Endothelial cell of umbilical vein (primary cell): ENCODE measurements around the gene SUPT3H.

ENCODE experiments used
- CTCF ChIP-seq, 2 donors: IDR thresholded peaks; 1 replicate in 1 of 2; 2 replicates in 1 of 2; pipeline ENCODE4 v1.5.1; 2011; ENCODE audit warnings: low read length in 2 of 2, mild to moderate bottlenecking in 2 of 2, moderate library complexity in 2 of 2, control low read depth in 1 of 2, inconsistent platforms in 1 of 2, low read depth in 1 of 2; ENCODE audit not compliant: insufficient read depth in 1 of 2; ENCODE audit errors: extremely low read depth in 1 of 2
- EZH2 ChIP-seq: IDR thresholded peaks from 2 replicates; pipeline ENCODE4 v1.6.1; 2012; ENCODE audit warnings: borderline replicate concordance, low read depth, mild to moderate bottlenecking, moderate library complexity, low read length, inconsistent platforms; ENCODE audit not compliant: severe bottlenecking
- JUN ChIP-seq: IDR thresholded peaks from 2 replicates; pipeline ENCODE4 v1.6.1; 2011; ENCODE audit warnings: borderline replicate concordance, low read depth; ENCODE audit not compliant: insufficient read length, insufficient read depth
- MYC ChIP-seq: IDR thresholded peaks from one replicate; pipeline ENCODE4 v1.6.1; 2011; ENCODE audit warnings: mild to moderate bottlenecking, low read depth, low read length
- POLR2A ChIP-seq: IDR thresholded peaks from 2 replicates; pipeline ENCODE4 v1.6.1; 2012; ENCODE audit warnings: low read depth, mild to moderate bottlenecking, control low read depth, low read length
- POLR2AphosphoS5 ChIP-seq: IDR thresholded peaks from 2 replicates; pipeline ENCODE4 v1.6.1; 2012; ENCODE audit warnings: low read depth, mild to moderate bottlenecking, control low read depth, low read length, moderate library complexity; ENCODE audit not compliant: insufficient read depth

- TF ChIP-seq JUN (no peak), POLR2AphosphoS5 (no peak), POLR2A (no peak), EZH2 (no peak), CTCF (IDR thresholded peaks at IDR 0.05; ENCODE audit: extremely low read depth in 1 of 2, insufficient read depth in 1 of 2, low read depth in 1 of 2, low read length in 2 of 2) (no peak), MYC (no peak)
These were observed 72.2 kb downstream of the SUPT3H start for GRCh38 chr6:45305546-45305945.
